ENCODE data around the gene B3GNT7. TPM values are rescaled to one million over a fixed set of nuclear protein-coding genes. Genes with fewer than 3 reads are reported as not detected.
"Not testable (repeated sequence)": the region's sequence is repeated elsewhere in the genome, so short reads cannot be mapped to it uniquely, and the experiment has no call there.

The B3GNT7 gene
- polyA plus RNA-seq, 1 donor (not counting 4 experiments of a cell fraction or from before 2014, with no cell fraction given) = not detected

DNA sequence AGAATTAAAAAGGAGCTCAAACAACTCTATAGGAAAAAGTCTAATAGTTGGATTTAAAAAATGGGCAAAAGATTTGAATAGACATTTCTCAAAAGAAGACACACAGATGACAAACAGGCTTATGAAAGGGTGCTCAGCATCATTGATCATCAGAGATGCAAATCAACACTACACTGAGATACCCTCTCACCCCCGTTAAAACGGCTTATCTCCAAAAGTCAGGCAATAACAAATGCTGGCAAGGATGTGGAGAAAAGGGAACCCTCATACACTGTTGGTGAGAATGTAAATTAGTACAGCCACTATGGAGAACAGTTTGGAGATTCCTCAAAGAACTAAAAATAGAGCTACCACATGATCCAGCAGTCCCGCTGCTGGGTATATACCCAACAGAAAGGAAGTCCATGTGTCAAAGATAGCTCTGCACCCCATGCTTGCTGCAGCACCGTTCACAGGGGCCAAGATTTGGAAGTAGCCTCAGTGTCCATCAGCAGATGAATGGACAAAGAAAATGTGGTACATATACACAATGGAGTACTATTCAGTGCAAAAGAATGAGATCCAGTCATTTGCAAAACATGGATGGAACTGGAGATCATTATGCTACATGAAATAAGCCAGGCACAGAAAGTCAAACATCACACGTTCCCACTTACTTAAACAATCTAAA, 46.7 kb upstream of the B3GNT7 start:
- H4K20me1 ChIP-seq (ENCODE audit: control insufficient read depth, extremely low read depth, insufficient read depth, low read length) = no peaks in the 10 kb centered on the region
- H3K27me3 ChIP-seq (ENCODE audit: control insufficient read depth, extremely low read depth, insufficient read depth, low read length) = no peaks in the 10 kb centered on the region
- TF ChIP-seq, protein P1, sequence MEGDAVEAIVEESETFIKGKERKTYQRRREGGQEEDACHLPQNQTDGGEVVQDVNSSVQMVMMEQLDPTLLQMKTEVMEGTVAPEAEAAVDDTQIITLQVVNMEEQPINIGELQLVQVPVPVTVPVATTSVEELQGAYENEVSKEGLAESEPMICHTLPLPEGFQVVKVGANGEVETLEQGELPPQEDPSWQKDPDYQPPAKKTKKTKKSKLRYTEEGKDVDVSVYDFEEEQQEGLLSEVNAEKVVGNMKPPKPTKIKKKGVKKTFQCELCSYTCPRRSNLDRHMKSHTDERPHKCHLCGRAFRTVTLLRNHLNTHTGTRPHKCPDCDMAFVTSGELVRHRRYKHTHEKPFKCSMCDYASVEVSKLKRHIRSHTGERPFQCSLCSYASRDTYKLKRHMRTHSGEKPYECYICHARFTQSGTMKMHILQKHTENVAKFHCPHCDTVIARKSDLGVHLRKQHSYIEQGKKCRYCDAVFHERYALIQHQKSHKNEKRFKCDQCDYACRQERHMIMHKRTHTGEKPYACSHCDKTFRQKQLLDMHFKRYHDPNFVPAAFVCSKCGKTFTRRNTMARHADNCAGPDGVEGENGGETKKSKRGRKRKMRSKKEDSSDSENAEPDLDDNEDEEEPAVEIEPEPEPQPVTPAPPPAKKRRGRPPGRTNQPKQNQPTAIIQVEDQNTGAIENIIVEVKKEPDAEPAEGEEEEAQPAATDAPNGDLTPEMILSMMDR (optimal IDR thresholded peaks at IDR 0.05 in 1 of 3, IDR thresholded peaks at IDR 0.05 in 1 of 3, conservative IDR thresholded peaks at IDR 0.05 in 1 of 3; ENCODE audit: extremely low read depth in 1 of 3, insufficient read depth in 2 of 3, low read length in 3 of 3) = no peak
- no peak for TF ChIP-seq EZH2 (IDR thresholded peaks at IDR 0.05; ENCODE audit: low read length)
- no peak overlapping the region for H3K9ac ChIP-seq (ENCODE audit: control insufficient read depth, extremely low read depth, insufficient read depth, low read length)
- H3K36me3 ChIP-seq (ENCODE audit: control insufficient read depth in 2 of 2, extremely low read depth in 1 of 2, insufficient read depth in 2 of 2, low read length in 2 of 2) = no peaks in the 10 kb centered on the region
- no peak for DNase-seq (ENCODE audit: low read depth, low spot score)
- H3K4me3 ChIP-seq (ENCODE audit: control insufficient read depth in 2 of 3, extremely low read depth in 1 of 3, insufficient read depth in 2 of 3, low read depth in 1 of 3, low read length in 3 of 3) = no peak overlapping the region
- no peaks in the 10 kb centered on the region for H3K9me3 ChIP-seq (ENCODE audit: control insufficient read depth, low read depth, low read length)
- no peak overlapping the region for H2AFZ ChIP-seq (ENCODE audit: control insufficient read depth, low read length)
- peaks cover 2% of the 10 kb centered on the region for H3K4me1 ChIP-seq (ENCODE audit: control insufficient read depth, extremely low read depth, insufficient read depth, low read length)
- H3K9me1 ChIP-seq (ENCODE audit: control insufficient read depth, extremely low read depth, insufficient read depth, low read length) = no peaks in the 10 kb centered on the region
- H3K79me2 ChIP-seq (ENCODE audit: control insufficient read depth, insufficient read depth, low read length) = no peaks in the 10 kb centered on the region
- H3K4me2 ChIP-seq (ENCODE audit: control insufficient read depth, extremely low read depth, insufficient read depth, low read depth, low read length) = no peak overlapping the region
- dilution Hi-C loops (cut with MboI; ENCODE audit: extremely low pct_ligation_motif_present, low sequenced_read_pairs) = no loop called here
- FAIRE-seq = no peak
- no peak overlapping the region for H3K27ac ChIP-seq (ENCODE audit: control insufficient read depth, insufficient read depth, low read length)

DNA sequence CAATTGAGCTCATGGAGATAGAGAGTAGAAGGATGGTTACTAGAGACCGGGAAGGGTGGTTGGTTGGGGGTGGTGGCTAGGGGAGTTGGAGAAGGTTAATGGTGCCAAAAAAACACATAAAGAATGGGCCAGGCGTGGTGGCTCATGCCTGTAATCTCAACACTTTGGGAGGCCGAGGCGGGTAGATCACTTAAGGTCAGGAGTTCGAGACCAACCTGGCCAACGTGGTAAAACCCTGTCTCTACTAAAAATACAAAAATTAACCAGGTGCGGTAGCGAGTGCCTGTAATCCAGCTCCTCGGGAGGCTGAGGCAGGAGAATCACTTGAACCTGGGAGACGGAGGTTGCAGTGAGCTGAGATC, 46.2 kb upstream of the B3GNT7 start:
- H3K27me3 ChIP-seq (ENCODE audit: control insufficient read depth, extremely low read depth, insufficient read depth, low read length); DNase-seq (ENCODE audit: low read depth, low spot score); H3K9me3 ChIP-seq (ENCODE audit: control insufficient read depth, low read depth, low read length); dilution Hi-C loops (cut with MboI; ENCODE audit: extremely low pct_ligation_motif_present, low sequenced_read_pairs); H3K4me2 ChIP-seq (ENCODE audit: control insufficient read depth, extremely low read depth, insufficient read depth, low read depth, low read length); H3K36me3 ChIP-seq (ENCODE audit: control insufficient read depth in 2 of 2, extremely low read depth in 1 of 2, insufficient read depth in 2 of 2, low read length in 2 of 2); H3K4me3 ChIP-seq (ENCODE audit: control insufficient read depth in 2 of 3, extremely low read depth in 1 of 3, insufficient read depth in 2 of 3, low read depth in 1 of 3, low read length in 3 of 3); H3K9ac ChIP-seq (ENCODE audit: control insufficient read depth, extremely low read depth, insufficient read depth, low read length); H4K20me1 ChIP-seq (ENCODE audit: control insufficient read depth, extremely low read depth, insufficient read depth, low read length); H3K27ac ChIP-seq (ENCODE audit: control insufficient read depth, insufficient read depth, low read length); H2AFZ ChIP-seq (ENCODE audit: control insufficient read depth, low read length); H3K79me2 ChIP-seq (ENCODE audit: control insufficient read depth, insufficient read depth, low read length); H3K9me1 ChIP-seq (ENCODE audit: control insufficient read depth, extremely low read depth, insufficient read depth, low read length); FAIRE-seq; H3K4me1 ChIP-seq (ENCODE audit: control insufficient read depth, extremely low read depth, insufficient read depth, low read length): not testable (repeated sequence)

DNA sequence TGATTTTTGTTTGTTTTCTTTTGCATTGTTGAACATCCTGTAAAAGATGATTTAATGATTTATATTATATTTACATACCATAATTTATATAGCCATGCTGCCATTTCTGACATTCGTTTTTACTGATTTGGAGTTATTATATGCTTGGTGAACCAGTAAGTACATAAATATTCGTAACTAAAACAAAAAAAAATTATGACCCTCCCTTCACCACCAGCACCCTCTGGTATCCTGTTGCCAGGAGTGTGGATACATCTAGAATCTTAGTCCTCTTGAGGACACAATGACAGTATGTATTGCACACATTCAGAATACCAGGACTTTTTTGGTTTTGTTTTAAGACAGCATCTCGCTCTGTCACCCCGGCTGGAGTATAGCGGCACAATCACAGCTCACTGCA, 43.9 kb upstream of the B3GNT7 start:
- Histone ChIP-seq H3K4me3 (ENCODE audit: control insufficient read depth in 2 of 3, extremely low read depth in 1 of 3, insufficient read depth in 2 of 3, low read depth in 1 of 3, low read length in 3 of 3) (no peak overlapping the region), H3K9me1 (ENCODE audit: control insufficient read depth, extremely low read depth, insufficient read depth, low read length) (no peaks in the 10 kb centered on the region), H3K27ac (ENCODE audit: control insufficient read depth, insufficient read depth, low read length) (no peak overlapping the region), H3K79me2 (ENCODE audit: control insufficient read depth, insufficient read depth, low read length) (no peaks in the 10 kb centered on the region), H3K4me2 (ENCODE audit: control insufficient read depth, extremely low read depth, insufficient read depth, low read depth, low read length) (no peak overlapping the region), H3K9ac (ENCODE audit: control insufficient read depth, extremely low read depth, insufficient read depth, low read length) (no peak overlapping the region), H3K4me1 (ENCODE audit: control insufficient read depth, extremely low read depth, insufficient read depth, low read length) (peaks cover 2% of the 10 kb centered on the region), H4K20me1 (ENCODE audit: control insufficient read depth, extremely low read depth, insufficient read depth, low read length) (no peaks in the 10 kb centered on the region), H3K36me3 (ENCODE audit: control insufficient read depth in 2 of 2, extremely low read depth in 1 of 2, insufficient read depth in 2 of 2, low read length in 2 of 2) (no peaks in the 10 kb centered on the region), H2AFZ (ENCODE audit: control insufficient read depth, low read length) (no peak overlapping the region), H3K27me3 (ENCODE audit: control insufficient read depth, extremely low read depth, insufficient read depth, low read length) (no peaks in the 10 kb centered on the region), H3K9me3 (ENCODE audit: control insufficient read depth, low read depth, low read length) (no peaks in the 10 kb centered on the region)
- TF ChIP-seq, protein P1 (optimal IDR thresholded peaks at IDR 0.05 in 1 of 3, IDR thresholded peaks at IDR 0.05 in 1 of 3, conservative IDR thresholded peaks at IDR 0.05 in 1 of 3; ENCODE audit: extremely low read depth in 1 of 3, insufficient read depth in 2 of 3, low read length in 3 of 3) = no peak
- DNase-seq (ENCODE audit: low read depth, low spot score) (no peak), FAIRE-seq (no peak)
- dilution Hi-C loops (cut with MboI; ENCODE audit: extremely low pct_ligation_motif_present, low sequenced_read_pairs) = no loop called here

Data from keratinocyte (primary cell).